HEK293T (cell line): Measurements from ENCODE around the gene ZIC5.

Experiments used
- CTCF ChIA-PET: fragments of 350-600 bp; formaldehyde crosslinking; extraction: SDS; loops from one replicate; lab custom pipeline; 2021; ENCODE audit warnings: antibody characterized with exemption, inconsistent platforms; lab: Yijun Ruan, JAX
- POLR2A ChIA-PET: fragments of 350-600 bp; formaldehyde crosslinking; extraction: SDS; loops from one replicate; lab custom pipeline; 2020; ENCODE audit warnings: antibody characterized with exemption, inconsistent platforms; lab: Yijun Ruan, JAX
- DNase-seq: peaks from one replicate; pipeline ENCODE4 v3.0.0; 2012; ENCODE audit warnings: mixed read lengths; ENCODE audit errors: extremely low spot score
- ARNT ChIP-seq: fragments of 450-650 bp; IDR thresholded peaks from 2 replicates; pipeline ENCODE4 v1.6.1; 2017; ENCODE audit warnings: mild to moderate bottlenecking
- BHLHE40 ChIP-seq: fragments of 450-650 bp; IDR thresholded peaks from 2 replicates; pipeline ENCODE4 v1.6.1; 2016; ENCODE audit warnings: mild to moderate bottlenecking, moderate library complexity, borderline replicate concordance
- CTBP1 ChIP-seq: fragments of 450-650 bp; IDR thresholded peaks from 2 replicates; pipeline ENCODE4 v1.6.1; 2016; ENCODE audit warnings: borderline replicate concordance
- ELF4 ChIP-seq: fragments of 450-650 bp; IDR thresholded peaks from 2 replicates; pipeline ENCODE4 v1.6.1; 2017; ENCODE audit warnings: antibody characterized with exemption
- FOXA1 ChIP-seq: fragments of 450-650 bp; IDR thresholded peaks from 2 replicates; pipeline ENCODE4 v1.6.1; 2016; ENCODE audit warnings: mild to moderate bottlenecking
- FOXK2 ChIP-seq: fragments of 450-650 bp; IDR thresholded peaks from 2 replicates; pipeline ENCODE4 v1.6.1; 2016; ENCODE audit warnings: mild to moderate bottlenecking
- FOXM1 ChIP-seq: fragments of 450-650 bp; IDR thresholded peaks from 2 replicates; pipeline ENCODE4 v1.6.1; 2017; ENCODE audit warnings: mild to moderate bottlenecking, borderline replicate concordance
- HDGF ChIP-seq: fragments of 450-650 bp; IDR thresholded peaks from 2 replicates; pipeline ENCODE4 v1.6.1; 2017; ENCODE audit warnings: antibody characterized with exemption, borderline replicate concordance
- L3MBTL2 ChIP-seq: fragments of 450-650 bp; conservative IDR thresholded peaks from 2 replicates; pipeline ENCODE4 v1.6.1; 2016; ENCODE audit warnings: mild to moderate bottlenecking
- LEF1 ChIP-seq: fragments of 450-650 bp; IDR thresholded peaks from 2 replicates; pipeline ENCODE4 v1.6.1; 2017; ENCODE audit warnings: mild to moderate bottlenecking, borderline replicate concordance
- NFRKB ChIP-seq: fragments of 450-650 bp; IDR thresholded peaks from 2 replicates; pipeline ENCODE4 v1.6.1; 2016; ENCODE audit warnings: mild to moderate bottlenecking, moderate library complexity
- PKNOX1 ChIP-seq: fragments of 450-650 bp; IDR thresholded peaks from 2 replicates; pipeline ENCODE4 v1.6.1; 2016
- SP1 ChIP-seq: fragments of 450-650 bp; IDR thresholded peaks from 2 replicates; pipeline ENCODE4 v1.6.1; 2017
- SUZ12 ChIP-seq: fragments of 450-650 bp; IDR thresholded peaks from 2 replicates; pipeline ENCODE4 v1.6.1; 2016; ENCODE audit warnings: mild to moderate bottlenecking
- TARDBP ChIP-seq: fragments of 450-650 bp; IDR thresholded peaks from 2 replicates; pipeline ENCODE4 v1.6.1; 2016
- ZNF384 ChIP-seq: fragments of 450-650 bp; IDR thresholded peaks from 2 replicates; pipeline ENCODE4 v1.6.1; 2016

The ZIC5 gene

GRCh38 chr13:99980824-99981734, 9.5 kb upstream of the ZIC5 start:
- DNase-seq, result peak; percentile 50
- ChIA-PET POLR2A (interaction anchor here (0.5 to 3.9 kb wide), 15 partner anchors 10 to 274 kb away, joined by 3 to 66 read pairs (median 4); partner anchors contain the start of genes PCCA and ZIC5), CTCF (interaction anchor here (0.8 kb wide), 1 partner anchor 11 kb away, joined by 3 read pairs; no protein-coding TSS in a partner anchor)
- peak; percentile 57; the same call in 1 of the 2 replicates for TF ChIP-seq ARNT
- peak; percentile 50; the same call in 1 of the 2 replicates for TF ChIP-seq L3MBTL2
- TF ChIP-seq FOXK2, result no peak
- peak; percentile 76; the same call in 1 of the 2 replicates for TF ChIP-seq LEF1

- ChIA-PET POLR2A (interaction anchor here (0.5 to 3.9 kb wide), 11 partner anchors 10 to 275 kb away, joined by 3 to 66 read pairs (median 4); partner anchors contain the start of genes PCCA and ZIC5), CTCF (no interaction called here)
- peak; percentile 62 for DNase-seq
- TF ChIP-seq BHLHE40 (no peak), ELF4 (no peak), FOXA1 (no peak)
Measured at GRCh38 chr13:99980201-99980823, 8.7 kb upstream of the ZIC5 start.

GRCh38 chr13:99979453-99980200, 8.1 kb upstream of the ZIC5 start:
- CTCF ChIA-PET, result no interaction called here
- no peak for DNase-seq
- POLR2A ChIA-PET, result interaction anchor here (0.9 to 3.9 kb wide), 8 partner anchors 9 to 220 kb away, joined by 3 to 66 read pairs (median 3); partner anchors contain the start of genes PCCA and ZIC5
- TF ChIP-seq L3MBTL2, result peak; percentile 89
- no peak for TF ChIP-seq CTBP1

GRCh38 chr13:99978799-99979452, 7.4 kb upstream of the ZIC5 start:
- no peak for DNase-seq
- POLR2A ChIA-PET, result interaction anchor here (1.0 to 3.9 kb wide), 5 partner anchors 8 to 220 kb away, joined by 3 to 66 read pairs (median 3); partner anchors contain the start of genes PCCA and ZIC5
- TF ChIP-seq CTBP1 (no peak), L3MBTL2 (no peak), FOXM1 (no peak), NFRKB (no peak), SP1 (no peak), LEF1 (no peak), SUZ12 (no peak), PKNOX1 (no peak), FOXA1 (no peak), ELF4 (no peak), HDGF (no peak), TARDBP (no peak), BHLHE40 (no peak)
- CTCF ChIA-PET, result no interaction called here

GRCh38 chr13:99977912-99978798, 6.6 kb upstream of the ZIC5 start:
- no peak for DNase-seq
- TF ChIP-seq L3MBTL2 (peak; percentile 65), FOXM1 (no peak)
- CTCF ChIA-PET, result interaction anchor here (0.7 kb wide), 1 partner anchor 28 kb away, joined by 8 read pairs; no protein-coding TSS in a partner anchor
- POLR2A ChIA-PET, result no interaction called here

GRCh38 chr13:99977334-99977911, 5.9 kb upstream of the ZIC5 start:
- POLR2A ChIA-PET, result no interaction called here
- CTCF ChIA-PET, result interaction anchor here (0.7 kb wide), 1 partner anchor 28 kb away, joined by 8 read pairs; no protein-coding TSS in a partner anchor
- no peak for TF ChIP-seq FOXM1
- TF ChIP-seq ARNT, result no peak
- TF ChIP-seq FOXA1, result no peak
- TF ChIP-seq PKNOX1, result no peak
- no peak for TF ChIP-seq FOXK2
- no peak for TF ChIP-seq BHLHE40
- peak; percentile 67 for TF ChIP-seq CTBP1
- no peak for TF ChIP-seq NFRKB
- TF ChIP-seq L3MBTL2, result no peak
- TF ChIP-seq ZNF384, result peak; percentile 94
- TF ChIP-seq SP1, result no peak
- DNase-seq, result no peak
